SK-N-SH (cell line): Measurements from ENCODE around the gene ANTKMT.

Source experiments
- CHD2 ChIP-seq: fragments of 150-350 bp; IDR thresholded peaks from 2 replicates; pipeline ENCODE4 v1.6.1; 2018; ENCODE audit warnings: low read length; ENCODE audit not compliant: partially characterized antibody
- CTCF ChIP-seq: fragments of 200-600 bp; sonication (generic); IDR thresholded peaks from 2 replicates; pipeline ENCODE4 v1.6.1; 2017; ENCODE audit warnings: antibody characterized with exemption, mild to moderate bottlenecking, moderate library complexity
- EZH2phosphoT487 ChIP-seq: fragments of 200-600 bp; sonication (generic); IDR thresholded peaks from 2 replicates; pipeline ENCODE4 v1.6.1; 2017; ENCODE audit warnings: low read depth, mixed run types, mild to moderate bottlenecking, antibody characterized with exemption, moderate library complexity, borderline replicate concordance
- GABPA ChIP-seq: IDR thresholded peaks from 2 replicates; pipeline ENCODE4 v1.4.0; 2012; ENCODE audit warnings: low read depth, mild to moderate bottlenecking
- IRF3 ChIP-seq: fragments of 150-350 bp; IDR thresholded peaks from 2 replicates; pipeline ENCODE4 v1.6.1; 2016; ENCODE audit warnings: mild to moderate bottlenecking, low read depth, low read length
- JUND ChIP-seq: IDR thresholded peaks from 2 replicates; pipeline ENCODE4 v1.4.0; 2012
- MAX ChIP-seq: IDR thresholded peaks from 2 replicates; pipeline ENCODE4 v1.4.0; 2012; ENCODE audit warnings: low read depth
- POLR2AphosphoS5 ChIP-seq: IDR thresholded peaks from 2 replicates; pipeline ENCODE4 v1.6.1; 2012; ENCODE audit warnings: low read depth, low read length
- RAD21 ChIP-seq: IDR thresholded peaks from 2 replicates; pipeline ENCODE4 v1.6.1; 2012; ENCODE audit warnings: mild to moderate bottlenecking, low read length
- RFX5 ChIP-seq: IDR thresholded peaks from 2 replicates; pipeline ENCODE4 v1.6.1; 2012; ENCODE audit warnings: mild to moderate bottlenecking, improper control_type of control experiment, low read length
- TAF1 ChIP-seq: IDR thresholded peaks from 2 replicates; pipeline ENCODE4 v1.6.1; 2012; ENCODE audit warnings: low read depth, mild to moderate bottlenecking, low read length, moderate library complexity, borderline replicate concordance
- USF1 ChIP-seq: IDR thresholded peaks from 2 replicates; pipeline ENCODE4 v1.4.0; 2012; ENCODE audit warnings: low read depth, borderline replicate concordance
- YY1 ChIP-seq: IDR thresholded peaks from 2 replicates; pipeline ENCODE4 v1.4.0; 2012; ENCODE audit warnings: low read depth, mild to moderate bottlenecking
- ZBTB33 ChIP-seq: IDR thresholded peaks from 2 replicates; pipeline ENCODE4 v1.4.0; 2012; ENCODE audit warnings: low read depth, borderline replicate concordance

GRCh38 chr16:711548-712320, 9.2 kb upstream of the ANTKMT start:
- TF ChIP-seq USF1 (no peak), EZH2phosphoT487 (no peak), CTCF (peak; percentile 77), CHD2 (no peak), TAF1 (no peak), GABPA (no peak), JUND (no peak), POLR2AphosphoS5 (no peak), RFX5 (no peak), IRF3 (no peak), ZBTB33 (no peak), YY1 (no peak), RAD21 (peak; percentile 89), MAX (no peak)
